DOHH2 (cell line): Measurements from ENCODE around the gene LMOD1.

Experiments used
- CTCF ChIP-seq: fragments of 200-600 bp; sonication (generic); IDR thresholded peaks from one replicate; pipeline ENCODE4 v1.5.1; 2014; ENCODE audit warnings: antibody characterized with exemption, mild to moderate bottlenecking, low read depth, low read length; ENCODE audit not compliant: poor library complexity, severe bottlenecking
- EZH2phosphoT487 ChIP-seq: fragments of 200-600 bp; sonication (generic); IDR thresholded peaks from 2 replicates; pipeline ENCODE4 v1.6.1; 2017; ENCODE audit warnings: borderline replicate concordance, mild to moderate bottlenecking, antibody characterized with exemption, low read length, moderate library complexity, mixed read lengths

GRCh38 chr1:201883786-201884185 is 62.6 kb downstream of the LMOD1 start:
- TF ChIP-seq CTCF: no peak
- TF ChIP-seq EZH2phosphoT487: no peak
